Upper lobe of left lung (tissue), 6 donors: ENCODE measurements around the gene SPATA32. TPM values are rescaled to one million over a fixed set of nuclear protein-coding genes. Genes with fewer than 3 reads are reported as not detected.

ENCODE experiments used
- ATAC-seq, 2 donors: fragments of 200-7000 bp; cut with Tn5 transposase; one replicate each; pipeline ENCODE4 v1.9.1; 2022; ENCODE audit warnings: mild to moderate bottlenecking in 2 of 2, moderate library complexity in 2 of 2; ENCODE audit not compliant: low FRiP score in 2 of 2
- DNase-seq, 2 donors: peaks; one replicate each; pipeline ENCODE4 v3.0.0-alpha.2; 2019 to 2020
- H3K27ac ChIP-seq, 4 donors: fragments of 200-600 bp; sonication (generic); one replicate each; pipeline ENCODE4 v1.5.1; 2016 to 2019
- H3K27me3 ChIP-seq, 4 donors: fragments of 200-600 bp; sonication (generic); one replicate each; pipeline ENCODE4 v1.5.1; 2017 to 2019
- H3K36me3 ChIP-seq, 4 donors: fragments of 200-600 bp; sonication (generic); one replicate each; pipeline ENCODE4 v1.5.1; 2016 to 2019
- H3K4me1 ChIP-seq, 4 donors: fragments of 200-600 bp; sonication (generic); one replicate each; pipeline ENCODE4 v1.5.1; 2018 to 2019
- H3K4me3 ChIP-seq, 4 donors: fragments of 200-600 bp; sonication (generic); one replicate each; pipeline ENCODE4 v1.5.1; 2017 to 2019; ENCODE audit warnings: mild to moderate bottlenecking in 2 of 4, moderate library complexity in 1 of 4
- H3K9me3 ChIP-seq, 4 donors: fragments of 200-600 bp; sonication (generic); one replicate each; pipeline ENCODE4 v1.5.1; 2018 to 2019
- EP300 ChIP-seq, 4 donors: sonication (generic); formaldehyde crosslinking; IDR thresholded peaks; one replicate each; pipeline ENCODE4 v1.5.1; 2017; ENCODE audit warnings: antibody characterized with exemption in 4 of 4, control low read depth in 2 of 4
- POLR2A ChIP-seq, 4 donors: fragments of 450-650 bp; IDR thresholded peaks; one replicate each; pipeline ENCODE4 v1.5.1; 2016 to 2017; ENCODE audit warnings: antibody characterized with exemption in 4 of 4, mild to moderate bottlenecking in 2 of 4
- POLR2AphosphoS5 ChIP-seq, 2 donors: sonication (generic); formaldehyde crosslinking; IDR thresholded peaks; one replicate each; pipeline ENCODE4 v1.5.1; 2017; ENCODE audit warnings: antibody characterized with exemption in 2 of 2
- WGBS, 2 donors: methylation state at CpG; one replicate each; pipeline ENCODE4 v1.1.5; 2017 to 2018; 5-methylcytosine and 5-hydroxymethylcytosine counted together
- total RNA-seq, 6 donors: library from RNA; depleted of rRNA in 4 of 6; stranded (reverse); fragments of >200 nt in 4 of 6; gene quantifications; one replicate each; pipeline versions ENCODE4 v1.1.0 to v1.2.1, GENCODE V29; 2016 to 2021
- TF ChIP-seq, protein P1 (sequence below), 6 experiments: fragments of 450-650 bp in 4 of 6; fragments of 200-600 bp in 2 of 6; sonication (generic) in 2 of 6; IDR thresholded peaks; one replicate each; pipeline ENCODE4 v1.5.1; 2016 to 2019; ENCODE audit warnings: antibody characterized with exemption in 6 of 6
- donor health status: DM: no; HTN: no; CAD: no; lungs with moderate emphysema.
- donor health status: DM: no; HTN: yes; CAD: no; lungs with severe emphysema.

Gene SPATA32
- total RNA-seq, 6 donors from 2014 or later, result 0.20 TPM; not detected in 5

DNA sequence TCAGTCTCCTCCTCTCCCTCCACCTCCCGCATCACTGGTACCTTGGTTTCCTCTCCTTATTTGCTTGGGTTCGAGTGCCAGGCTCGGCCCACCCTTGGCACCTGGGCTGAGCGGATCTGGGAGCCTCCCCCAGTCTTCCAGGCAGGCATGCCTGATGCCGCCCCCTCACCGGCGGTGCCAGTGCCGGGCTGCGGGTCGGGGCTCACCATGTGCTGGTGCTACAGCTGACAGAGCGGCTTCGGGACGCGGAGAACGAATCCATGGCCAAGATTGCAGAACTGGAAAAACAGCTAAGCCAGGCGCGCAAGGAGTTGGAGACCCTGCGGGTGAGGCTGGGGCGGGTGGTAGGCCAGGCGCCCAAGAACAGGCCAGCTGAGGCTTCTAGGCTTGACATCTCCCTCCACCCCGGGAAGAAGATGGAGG lies 21.0 kb downstream of the SPATA32 start:
- ATAC-seq (no peak), DNase-seq (peak in 1 of 2 donors; percentile 77)
- WGBS, 2 donors, result 61 to 64% methylated on average over 21 of the region's 21 CpGs
- Histone ChIP-seq H3K36me3 (peaks cover 3 to 85% (median 53%) of the 10 kb centered on the region in 4 donors), H3K27ac (no peak overlapping the region), H3K27me3 (no peaks in the 10 kb centered on the region), H3K9me3 (no peaks in the 10 kb centered on the region), H3K4me3 (peak overlapping the region in 3 of 4 donors; percentile 35 to 42 (median 38)), H3K4me1 (peaks cover 3 to 17% (median 10%) of the 10 kb centered on the region in 4 donors)
- TF ChIP-seq, protein P1, sequence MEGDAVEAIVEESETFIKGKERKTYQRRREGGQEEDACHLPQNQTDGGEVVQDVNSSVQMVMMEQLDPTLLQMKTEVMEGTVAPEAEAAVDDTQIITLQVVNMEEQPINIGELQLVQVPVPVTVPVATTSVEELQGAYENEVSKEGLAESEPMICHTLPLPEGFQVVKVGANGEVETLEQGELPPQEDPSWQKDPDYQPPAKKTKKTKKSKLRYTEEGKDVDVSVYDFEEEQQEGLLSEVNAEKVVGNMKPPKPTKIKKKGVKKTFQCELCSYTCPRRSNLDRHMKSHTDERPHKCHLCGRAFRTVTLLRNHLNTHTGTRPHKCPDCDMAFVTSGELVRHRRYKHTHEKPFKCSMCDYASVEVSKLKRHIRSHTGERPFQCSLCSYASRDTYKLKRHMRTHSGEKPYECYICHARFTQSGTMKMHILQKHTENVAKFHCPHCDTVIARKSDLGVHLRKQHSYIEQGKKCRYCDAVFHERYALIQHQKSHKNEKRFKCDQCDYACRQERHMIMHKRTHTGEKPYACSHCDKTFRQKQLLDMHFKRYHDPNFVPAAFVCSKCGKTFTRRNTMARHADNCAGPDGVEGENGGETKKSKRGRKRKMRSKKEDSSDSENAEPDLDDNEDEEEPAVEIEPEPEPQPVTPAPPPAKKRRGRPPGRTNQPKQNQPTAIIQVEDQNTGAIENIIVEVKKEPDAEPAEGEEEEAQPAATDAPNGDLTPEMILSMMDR (IDR thresholded peaks at IDR 0.05), result no peak
- TF ChIP-seq POLR2A (IDR thresholded peaks at IDR 0.05) (no peak), EP300 (IDR thresholded peaks at IDR 0.05) (no peak), POLR2AphosphoS5 (IDR thresholded peaks at IDR 0.05) (no peak)

DNA sequence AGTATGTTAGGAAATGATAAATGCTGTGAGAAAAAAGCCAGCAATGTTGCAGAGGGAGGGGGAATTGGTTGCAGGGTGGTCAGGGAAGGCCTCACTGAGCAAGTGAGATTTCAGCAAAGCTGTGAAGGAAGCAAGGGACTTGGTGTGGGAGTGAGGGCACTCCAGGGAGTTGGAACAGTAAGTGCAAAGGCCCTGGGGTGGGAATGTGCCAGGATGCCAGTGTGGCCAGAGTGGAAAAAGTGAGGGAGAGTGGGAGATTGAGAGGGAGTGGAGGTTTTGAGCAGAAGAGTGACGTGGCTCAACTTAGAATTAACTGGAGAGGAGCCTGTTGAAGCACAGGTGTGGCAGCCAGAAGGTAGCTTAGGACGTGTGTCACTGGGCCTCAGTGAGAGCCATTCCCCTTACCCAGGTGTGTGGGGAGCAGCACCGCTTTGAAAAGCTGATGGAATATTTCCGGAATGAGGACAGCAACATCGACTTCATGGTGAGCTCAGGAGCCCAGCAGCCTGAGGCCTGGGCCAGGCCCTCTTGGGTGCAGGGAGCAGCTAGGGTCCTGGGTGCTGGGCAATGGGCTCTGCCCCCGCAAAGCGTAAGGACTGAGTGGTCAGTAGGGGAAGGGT lies 23.6 kb downstream of the SPATA32 start:
- TF ChIP-seq POLR2A (IDR thresholded peaks at IDR 0.05), result no peak
- no peak for TF ChIP-seq POLR2AphosphoS5 (IDR thresholded peaks at IDR 0.05)
- TF ChIP-seq EP300 (IDR thresholded peaks at IDR 0.05), result no peak
- TF ChIP-seq, protein P1 (IDR thresholded peaks at IDR 0.05), result no peak
- 95 to 96% methylated on average over 7 of the region's 7 CpGs for WGBS, 2 donors
- no peak for ATAC-seq

DNA sequence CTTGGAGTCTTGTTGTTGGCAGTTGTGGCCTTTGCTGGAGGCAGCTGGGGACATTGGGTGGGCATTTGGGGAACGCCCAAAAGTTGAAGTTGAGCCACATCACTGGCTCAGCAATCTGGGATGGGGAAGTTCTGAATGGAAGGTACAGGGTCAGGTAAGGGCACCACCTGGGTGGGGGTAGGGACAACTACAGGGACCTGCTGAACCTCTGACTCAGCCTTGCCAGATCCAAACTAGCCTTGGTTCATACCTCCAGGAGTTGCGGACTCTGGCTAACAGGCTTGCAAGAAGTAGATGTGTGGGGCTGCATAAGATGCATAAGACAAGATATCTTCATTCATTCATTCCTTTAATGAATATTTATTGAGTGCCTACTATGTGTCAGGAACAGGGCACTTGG lies 24.2 kb downstream of the SPATA32 start:
- Histone ChIP-seq H3K36me3 (peaks cover 3 to 61% (median 35%) of the 10 kb centered on the region in 4 donors), H3K27ac (no peak overlapping the region), H3K27me3 (no peaks in the 10 kb centered on the region), H3K4me1 (peaks cover 3 to 28% (median 9%) of the 10 kb centered on the region in 4 donors), H3K9me3 (no peaks in the 10 kb centered on the region), H3K4me3 (no peak overlapping the region)
- TF ChIP-seq, protein P1 (IDR thresholded peaks at IDR 0.05), result no peak
- no peak for TF ChIP-seq POLR2AphosphoS5 (IDR thresholded peaks at IDR 0.05)
- TF ChIP-seq POLR2A (IDR thresholded peaks at IDR 0.05), result no peak
- TF ChIP-seq EP300 (IDR thresholded peaks at IDR 0.05), result no peak
- 93 to 96% methylated on average over 2 of the region's 2 CpGs for WGBS, 2 donors
- no peak for ATAC-seq
- DNase-seq, result no peak

More for the DNA sequence above, 23.6 kb downstream of the SPATA32 start:
- Histone ChIP-seq H3K27me3 (no peaks in the 10 kb centered on the region), H3K9me3 (no peaks in the 10 kb centered on the region), H3K27ac (peak overlapping the region in 1 of 4 donors; percentile 15), H3K36me3 (peaks cover 3 to 67% (median 39%) of the 10 kb centered on the region in 4 donors), H3K4me1 (peaks cover 3 to 28% (median 9%) of the 10 kb centered on the region in 4 donors), H3K4me3 (no peak overlapping the region)
- DNase-seq, result peak in 1 of 2 donors; percentile 16

DNA sequence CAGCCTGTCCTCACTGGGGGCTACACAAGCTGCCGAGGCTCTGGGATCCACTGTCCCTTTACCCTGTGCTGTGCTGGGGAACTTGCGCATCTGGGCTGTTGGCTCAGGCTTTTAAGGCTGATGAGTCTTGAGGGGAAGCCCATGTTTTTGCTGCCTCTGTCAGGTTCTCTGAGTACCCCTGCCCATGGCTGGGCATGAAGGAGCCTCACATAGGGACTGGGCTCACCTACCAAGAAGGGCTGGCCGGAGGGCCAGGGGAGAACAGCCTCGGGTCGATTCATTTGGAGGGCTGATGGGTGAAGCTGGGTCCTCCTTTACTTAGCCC lies 25.6 kb downstream of the SPATA32 start:
- no peak overlapping the region for H3K4me3 ChIP-seq
- DNase-seq (no peak), ATAC-seq (no peak)
- no peaks in the 10 kb centered on the region for H3K9me3 ChIP-seq
- H3K4me1 ChIP-seq, result peaks cover 3 to 27% (median 7%) of the 10 kb centered on the region in 4 donors
- TF ChIP-seq POLR2AphosphoS5 (IDR thresholded peaks at IDR 0.05), result no peak
- no peak for TF ChIP-seq POLR2A (IDR thresholded peaks at IDR 0.05)
- TF ChIP-seq, protein P1 (IDR thresholded peaks at IDR 0.05), result no peak
- TF ChIP-seq EP300 (IDR thresholded peaks at IDR 0.05), result no peak
- no peak overlapping the region for H3K27ac ChIP-seq
- peaks cover 3 to 54% (median 30%) of the 10 kb centered on the region in 4 donors for H3K36me3 ChIP-seq
- no peaks in the 10 kb centered on the region for H3K27me3 ChIP-seq
- WGBS, 2 donors, result 85 to 92% methylated on average over 3 to 5 of the region's 5 CpGs
